ENCODE data around the gene COMMD3. TPM values are rescaled to one million over a fixed set of nuclear protein-coding genes. Genes with fewer than 3 reads are reported as not detected.

COMMD3 gene
- total RNA-seq, result 10 to 100 TPM; 64.5 to 69.4 TPM

DNA sequence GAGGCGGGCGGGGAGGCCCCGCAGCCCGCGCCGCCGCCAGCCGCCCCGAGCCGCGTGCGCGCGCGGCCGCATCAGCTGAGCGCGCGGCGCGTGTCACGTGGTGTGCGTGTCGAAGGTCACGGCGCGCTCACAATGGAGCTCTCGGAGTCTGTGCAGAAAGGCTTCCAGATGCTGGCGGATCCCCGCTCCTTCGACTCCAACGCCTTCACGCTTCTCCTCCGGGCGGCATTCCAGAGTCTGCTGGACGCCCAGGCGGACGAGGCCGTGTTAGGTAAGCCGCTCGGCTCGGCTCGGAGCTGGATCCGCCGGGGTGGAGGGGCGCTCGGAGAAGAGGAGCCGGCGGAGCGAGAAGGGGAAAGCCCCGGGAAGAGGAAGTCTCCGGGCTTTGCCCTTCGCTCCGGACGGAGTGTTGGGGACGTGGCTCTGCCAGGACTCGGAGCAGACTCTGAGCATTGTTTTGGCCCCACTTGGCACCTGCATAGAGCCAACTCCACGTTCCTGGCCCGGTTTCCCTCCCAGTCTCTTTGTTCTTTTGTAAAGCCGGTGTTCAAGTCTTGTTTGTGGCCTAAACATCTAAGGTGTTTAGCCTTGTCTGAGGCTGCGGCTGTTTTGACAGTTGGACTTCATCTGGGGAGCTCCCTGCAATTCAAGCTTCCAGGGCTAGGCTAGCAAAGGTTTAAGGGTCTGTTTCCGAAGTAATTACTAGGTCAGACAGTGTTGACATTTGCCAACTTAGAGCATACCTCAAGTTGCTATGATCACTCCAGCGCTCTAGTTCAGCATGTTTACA, at the start of gene COMMD3:
Gene COMMD3 (plus strand): TSS at position 103 of the 790 bp plus-strand sequence. CDS start 30 bp downstream, at position 133.
- CTCF ChIA-PET, result interaction anchor here (0.6 to 1.1 kb wide), 4 partner anchors 27 to 673 kb away, joined by 3 to 6 read pairs (median 3); no protein-coding TSS in a partner anchor
- intact Hi-C loops (cut with micrococcal nuclease), result loop anchor here (1.0 to 10.0 kb wide), 10 partner anchors 8 to 1048 kb away; partner anchors contain the start of genes DNAJC1 and MLLT10
- peak within 1 kb of the TSS; percentile 91 for H3K4me3 Mint-ChIP-seq
- no peaks in the 10 kb centered on the region for H3K9me3 Mint-ChIP-seq
- peaks cover 30% of the 10 kb centered on the region for H3K4me1 Mint-ChIP-seq (ENCODE audit: low read depth)
- H3K27ac Mint-ChIP-seq, result peak within 1 kb of the TSS; percentile 86
- peaks cover 4% of the 10 kb centered on the region for H3K36me3 Mint-ChIP-seq (ENCODE audit: low read depth)
- peak; percentile 80 for DNase-seq
- peaks cover 18% of the 10 kb centered on the region for H3K27me3 Mint-ChIP-seq (ENCODE audit: low read depth)

DNA sequence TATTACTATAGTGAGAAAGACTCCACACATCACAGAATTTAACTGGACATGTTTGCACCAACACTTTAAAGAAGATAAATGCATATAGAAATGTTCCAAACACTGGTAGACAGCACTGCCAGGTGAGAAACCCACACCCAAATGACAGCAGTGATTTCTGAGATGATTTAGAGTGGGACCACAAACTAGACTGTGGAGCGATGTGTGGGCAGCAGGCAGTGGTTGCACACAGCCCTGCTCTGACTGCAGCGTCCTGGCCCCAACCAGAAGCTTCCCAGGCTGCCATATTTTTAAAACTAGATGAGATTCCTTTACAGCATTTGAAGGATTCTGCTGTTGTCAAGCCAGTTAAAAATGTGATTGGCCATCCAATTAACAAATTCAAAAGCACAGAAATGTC, 47.7 kb upstream of the COMMD3 start:
- Mint-ChIP-seq H3K4me3 (no peak overlapping the region), H3K4me1 (ENCODE audit: low read depth) (no peaks in the 10 kb centered on the region), H3K36me3 (ENCODE audit: low read depth) (no peaks in the 10 kb centered on the region), H3K9me3 (no peaks in the 10 kb centered on the region), H3K27ac (no peak overlapping the region), H3K27me3 (ENCODE audit: low read depth) (peaks cover 7% of the 10 kb centered on the region)
- DNase-seq, result no peak
- intact Hi-C loops (cut with micrococcal nuclease), result no loop called here
- CTCF ChIA-PET, result no interaction called here

DNA sequence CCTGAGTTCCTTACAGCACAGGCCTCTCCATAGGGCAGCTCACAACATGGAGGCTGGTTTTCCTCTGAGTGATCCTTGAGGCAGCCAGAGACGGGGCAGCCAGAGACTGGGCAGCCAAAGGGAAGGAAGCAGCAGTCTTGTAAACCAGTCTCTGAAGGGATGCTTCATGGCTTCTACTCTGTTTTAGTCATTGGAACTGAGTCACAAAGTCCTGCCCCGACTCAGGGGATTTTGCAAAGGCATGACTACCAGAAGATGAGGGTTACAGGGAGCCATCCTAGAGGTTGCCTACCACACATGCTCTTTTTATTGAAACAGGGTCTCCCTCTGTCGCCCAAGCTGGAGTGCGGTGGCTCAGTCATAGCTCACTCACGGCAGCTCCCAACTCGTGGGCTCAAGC, 44.4 kb upstream of the COMMD3 start:
- CTCF ChIA-PET, result no interaction called here
- no peaks in the 10 kb centered on the region for H3K4me1 Mint-ChIP-seq (ENCODE audit: low read depth)
- no peak overlapping the region for H3K27ac Mint-ChIP-seq
- H3K36me3 Mint-ChIP-seq (ENCODE audit: low read depth), result no peaks in the 10 kb centered on the region
- H3K4me3 Mint-ChIP-seq, result no peak overlapping the region
- peak; percentile 30 for DNase-seq
- intact Hi-C loops (cut with micrococcal nuclease), result no loop called here
- no peaks in the 10 kb centered on the region for H3K9me3 Mint-ChIP-seq
- no peaks in the 10 kb centered on the region for H3K27me3 Mint-ChIP-seq (ENCODE audit: low read depth)

DNA sequence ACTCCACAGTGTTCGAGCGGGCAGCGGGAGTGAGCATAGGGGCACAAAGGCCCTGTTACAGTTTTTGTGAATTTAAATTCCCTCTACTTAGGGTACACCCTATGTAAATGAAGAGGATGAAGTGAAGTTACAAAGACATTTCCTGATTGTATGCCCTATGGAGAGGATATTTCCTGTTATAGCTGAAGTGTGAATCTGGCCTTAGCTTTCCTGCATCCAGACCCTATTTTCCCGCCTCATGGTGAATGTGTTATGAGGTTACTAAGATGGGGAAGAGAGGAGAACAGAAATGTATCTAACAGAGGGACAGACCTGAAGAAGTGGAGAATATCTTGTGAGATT, 37.8 kb upstream of the COMMD3 start:
- Mint-ChIP-seq H3K9me3 (no peaks in the 10 kb centered on the region), H3K27ac (no peak overlapping the region), H3K27me3 (ENCODE audit: low read depth) (no peaks in the 10 kb centered on the region), H3K4me1 (ENCODE audit: low read depth) (no peaks in the 10 kb centered on the region), H3K36me3 (ENCODE audit: low read depth) (no peaks in the 10 kb centered on the region), H3K4me3 (no peak overlapping the region)
- CTCF ChIA-PET, result no interaction called here
- DNase-seq, result no peak
- intact Hi-C loops (cut with micrococcal nuclease), result no loop called here

DNA sequence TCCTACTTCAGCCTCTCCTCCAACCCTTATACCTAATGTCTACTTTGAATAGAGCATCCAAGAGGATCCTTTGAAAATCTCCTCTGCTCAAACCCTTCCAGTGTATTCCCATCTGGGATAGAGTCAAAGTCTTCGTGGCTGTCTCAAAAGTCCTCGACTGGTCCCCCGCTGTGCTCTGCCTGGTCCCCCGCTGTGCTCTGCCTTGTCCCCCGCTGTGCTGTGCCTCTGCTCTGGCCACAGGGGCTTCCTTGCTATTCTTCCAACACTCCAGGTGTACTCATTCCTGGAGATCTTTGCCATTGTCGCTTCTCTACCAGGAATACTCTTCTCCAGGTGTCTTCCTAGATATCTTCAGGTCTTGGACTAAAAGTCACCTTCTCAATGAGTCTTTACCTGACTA, 36.1 kb upstream of the COMMD3 start:
- no peaks in the 10 kb centered on the region for H3K4me1 Mint-ChIP-seq (ENCODE audit: low read depth)
- CTCF ChIA-PET, result no interaction called here
- no peak overlapping the region for H3K27ac Mint-ChIP-seq
- H3K9me3 Mint-ChIP-seq, result no peaks in the 10 kb centered on the region
- H3K4me3 Mint-ChIP-seq, result no peak overlapping the region
- no peaks in the 10 kb centered on the region for H3K36me3 Mint-ChIP-seq (ENCODE audit: low read depth)
- DNase-seq, result no peak
- peaks cover 2% of the 10 kb centered on the region for H3K27me3 Mint-ChIP-seq (ENCODE audit: low read depth)
- intact Hi-C loops (cut with micrococcal nuclease), result no loop called here

DNA sequence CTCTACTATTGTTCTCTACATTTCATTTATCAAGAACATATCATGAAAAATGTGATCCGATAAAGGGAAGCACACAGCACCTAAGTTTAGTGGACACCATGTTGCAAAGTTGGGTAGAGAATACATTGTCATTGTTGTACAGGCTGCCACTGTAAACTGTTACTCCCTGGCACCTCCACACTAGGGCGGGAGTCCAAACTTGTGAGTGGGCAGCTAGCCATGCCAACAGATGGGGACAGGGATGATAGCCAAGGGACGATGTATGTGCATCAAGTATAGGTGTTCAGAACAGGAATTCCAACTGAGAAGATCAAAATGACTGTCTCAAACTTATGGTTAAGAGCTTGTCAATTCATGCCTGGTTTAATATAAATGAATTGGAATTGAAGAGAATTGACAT, 31.1 kb upstream of the COMMD3 start:
- no peaks in the 10 kb centered on the region for H3K4me1 Mint-ChIP-seq (ENCODE audit: low read depth)
- no peaks in the 10 kb centered on the region for H3K9me3 Mint-ChIP-seq
- no peak overlapping the region for H3K4me3 Mint-ChIP-seq
- peaks cover 3% of the 10 kb centered on the region for H3K27me3 Mint-ChIP-seq (ENCODE audit: low read depth)
- H3K27ac Mint-ChIP-seq, result no peak overlapping the region
- CTCF ChIA-PET, result no interaction called here
- no peak for DNase-seq
- H3K36me3 Mint-ChIP-seq (ENCODE audit: low read depth), result no peaks in the 10 kb centered on the region
- intact Hi-C loops (cut with micrococcal nuclease), result no loop called here

DNA sequence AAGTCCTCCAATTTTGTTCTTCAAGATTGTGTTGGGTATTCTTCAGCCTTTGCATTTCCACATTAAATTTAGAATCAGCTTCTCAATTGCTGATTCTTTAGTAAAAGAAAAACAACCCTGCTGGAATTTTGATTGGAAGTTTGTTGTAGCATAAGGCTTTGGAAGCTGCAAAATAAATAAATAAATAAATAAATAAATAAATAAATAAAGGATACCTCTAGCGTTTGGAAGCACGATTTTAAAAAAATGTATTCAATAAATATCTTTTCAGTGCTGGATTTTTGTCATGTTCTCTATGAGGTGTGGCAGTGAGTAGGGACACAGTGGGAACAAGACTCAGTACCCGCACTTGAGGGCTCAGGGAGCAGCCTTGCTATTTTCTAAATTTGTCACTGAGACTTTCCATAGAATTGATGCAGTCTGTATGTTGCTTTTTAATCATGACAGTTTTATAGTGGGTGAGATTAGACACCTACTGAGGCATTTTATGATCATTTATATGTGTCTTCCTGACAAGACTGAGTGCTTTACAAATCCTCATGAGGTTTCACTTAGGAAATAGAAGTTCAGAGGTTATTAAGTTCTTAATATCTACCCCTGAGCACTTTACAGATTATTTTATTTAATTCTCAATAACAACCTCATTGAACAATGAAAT, 22.3 kb upstream of the COMMD3 start:
- CTCF ChIA-PET, result interaction anchor here (0.6 kb wide), 1 partner anchor 521 kb away, joined by 3 read pairs; no protein-coding TSS in a partner anchor
- intact Hi-C loops (cut with micrococcal nuclease), result no loop called here
- Mint-ChIP-seq H3K27me3 (ENCODE audit: low read depth) (peaks cover 11% of the 10 kb centered on the region), H3K4me3 (no peak overlapping the region), H3K36me3 (ENCODE audit: low read depth) (no peaks in the 10 kb centered on the region), H3K9me3 (no peaks in the 10 kb centered on the region), H3K4me1 (ENCODE audit: low read depth) (no peaks in the 10 kb centered on the region), H3K27ac (no peak overlapping the region)
- no peak for DNase-seq

DNA sequence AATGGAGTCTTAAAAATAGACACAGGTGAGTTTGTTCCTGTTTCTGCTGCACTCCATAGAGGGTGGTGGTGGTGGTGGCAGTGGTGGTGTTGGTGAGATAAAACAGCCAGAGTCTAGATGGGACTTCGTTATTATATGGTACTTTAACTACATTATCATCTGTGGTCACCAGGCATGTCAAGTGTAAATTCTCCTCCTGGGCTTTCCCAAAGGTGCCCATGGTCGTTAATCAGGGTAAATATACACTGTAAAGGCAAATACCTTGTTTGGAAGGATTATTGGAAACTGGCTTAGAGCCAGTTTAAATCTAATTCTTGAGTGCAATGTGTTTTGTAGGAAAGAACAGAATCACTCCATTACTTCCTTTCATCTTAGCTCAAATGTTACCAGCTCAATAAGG, 21.5 kb upstream of the COMMD3 start:
- DNase-seq, result no peak

DNA sequence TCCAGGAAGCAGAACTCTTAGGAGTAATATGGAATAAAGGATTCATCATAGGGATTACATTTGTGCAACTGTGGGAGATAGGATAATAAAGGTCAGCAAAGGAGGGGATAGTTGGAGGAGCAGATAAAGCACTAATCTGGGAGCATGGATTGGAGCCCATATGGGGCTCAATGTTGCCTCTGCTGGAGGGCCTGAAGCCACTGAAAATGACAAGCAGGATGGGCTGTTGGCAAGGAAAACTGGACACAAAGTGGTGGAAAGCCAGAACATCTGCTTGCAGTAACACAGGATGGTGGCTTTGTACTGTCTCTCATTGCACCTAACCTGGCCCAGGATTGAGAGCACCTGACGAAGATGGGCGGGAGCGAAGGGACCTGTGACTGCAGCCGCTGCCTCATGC, 15.0 kb upstream of the COMMD3 start:
- Mint-ChIP-seq H3K4me3 (no peak overlapping the region), H3K27ac (no peak overlapping the region), H3K9me3 (no peaks in the 10 kb centered on the region), H3K27me3 (ENCODE audit: low read depth) (peaks cover 11% of the 10 kb centered on the region), H3K36me3 (ENCODE audit: low read depth) (no peaks in the 10 kb centered on the region), H3K4me1 (ENCODE audit: low read depth) (no peaks in the 10 kb centered on the region)
- intact Hi-C loops (cut with micrococcal nuclease), result no loop called here
- CTCF ChIA-PET, result no interaction called here
- no peak for DNase-seq

More for the DNA sequence above, 21.5 kb upstream of the COMMD3 start:
- Mint-ChIP-seq H3K27ac (no peak overlapping the region), H3K9me3 (no peaks in the 10 kb centered on the region), H3K4me3 (no peak overlapping the region), H3K27me3 (ENCODE audit: low read depth) (peaks cover 11% of the 10 kb centered on the region), H3K36me3 (ENCODE audit: low read depth) (no peaks in the 10 kb centered on the region), H3K4me1 (ENCODE audit: low read depth) (no peaks in the 10 kb centered on the region)
- CTCF ChIA-PET, result no interaction called here
- intact Hi-C loops (cut with micrococcal nuclease), result no loop called here

DNA sequence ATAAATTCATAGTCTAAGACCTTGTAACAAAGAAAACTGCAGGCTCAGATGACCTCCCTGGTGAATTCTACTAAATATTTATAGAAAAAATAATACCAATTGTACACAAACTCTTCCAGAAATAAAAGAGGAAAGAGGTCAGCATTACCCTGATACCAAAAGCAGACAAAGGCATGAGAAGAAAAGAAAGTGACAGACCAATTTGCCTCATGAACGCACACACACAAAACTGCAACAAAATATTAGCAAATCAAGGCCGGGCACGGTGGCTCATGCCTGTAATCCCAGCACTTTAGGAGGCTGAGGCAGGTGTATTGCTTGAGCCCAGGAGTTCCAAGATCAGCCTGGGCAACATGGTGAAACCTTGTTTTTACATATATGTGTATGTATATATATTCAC, 12.7 kb upstream of the COMMD3 start:
- H3K27ac Mint-ChIP-seq, result no peak overlapping the region
- peaks cover 2% of the 10 kb centered on the region for H3K27me3 Mint-ChIP-seq (ENCODE audit: low read depth)
- intact Hi-C loops (cut with micrococcal nuclease), result no loop called here
- CTCF ChIA-PET, result no interaction called here
- no peaks in the 10 kb centered on the region for H3K9me3 Mint-ChIP-seq
- no peak for DNase-seq
- no peak overlapping the region for H3K4me3 Mint-ChIP-seq
- no peaks in the 10 kb centered on the region for H3K4me1 Mint-ChIP-seq (ENCODE audit: low read depth)
- no peaks in the 10 kb centered on the region for H3K36me3 Mint-ChIP-seq (ENCODE audit: low read depth)

DNA sequence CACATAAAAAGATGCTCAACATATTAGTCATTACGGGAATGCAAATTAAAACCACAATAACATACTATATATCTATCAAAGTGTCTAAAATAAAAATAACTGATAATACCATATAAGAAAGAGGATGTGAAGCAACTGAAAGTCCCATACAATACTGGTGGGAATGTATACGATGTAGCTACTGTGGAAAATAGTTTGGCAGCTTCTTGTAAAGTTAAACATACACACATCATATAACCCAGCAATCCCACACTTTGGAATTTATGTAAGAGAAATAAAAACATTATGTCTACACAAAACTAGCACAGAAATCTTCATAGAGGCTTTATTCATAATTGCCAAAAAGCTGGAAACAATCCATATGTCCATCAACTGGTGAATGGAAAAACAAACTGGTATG, 10.5 kb upstream of the COMMD3 start:
- CTCF ChIA-PET, result no interaction called here
- Mint-ChIP-seq H3K4me1 (ENCODE audit: low read depth) (peaks cover 2% of the 10 kb centered on the region), H3K27ac (no peak overlapping the region), H3K4me3 (no peak overlapping the region), H3K9me3 (no peaks in the 10 kb centered on the region), H3K36me3 (ENCODE audit: low read depth) (no peaks in the 10 kb centered on the region), H3K27me3 (ENCODE audit: low read depth) (no peaks in the 10 kb centered on the region)
- intact Hi-C loops (cut with micrococcal nuclease), result no loop called here
- no peak for DNase-seq

DNA sequence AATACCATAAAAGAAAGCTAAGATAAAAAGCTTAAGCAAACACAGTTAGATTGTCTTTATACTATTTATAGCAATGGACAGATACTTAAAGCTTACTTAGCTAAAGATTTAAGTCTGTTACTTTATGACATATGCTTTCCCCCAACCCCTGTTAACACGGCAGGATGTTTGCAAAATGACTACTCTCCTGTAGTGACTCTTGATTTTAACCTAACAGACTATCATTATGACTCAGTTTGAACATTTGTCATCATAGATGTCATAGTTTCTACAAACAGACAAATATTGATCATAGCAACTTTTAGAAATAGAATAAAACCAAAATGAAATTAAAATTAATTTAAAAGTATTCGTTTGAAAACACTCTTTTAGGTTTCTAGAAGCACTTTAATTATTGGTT, 7.8 kb upstream of the COMMD3 start:
- H3K4me1 Mint-ChIP-seq (ENCODE audit: low read depth), result peaks cover 2% of the 10 kb centered on the region
- H3K9me3 Mint-ChIP-seq, result no peaks in the 10 kb centered on the region
- DNase-seq, result peak; percentile 70
- CTCF ChIA-PET, result interaction anchor here (1.2 kb wide), 1 partner anchor 48 kb away, joined by 3 read pairs; no protein-coding TSS in a partner anchor
- H3K27me3 Mint-ChIP-seq (ENCODE audit: low read depth), result peaks cover 2% of the 10 kb centered on the region
- H3K27ac Mint-ChIP-seq, result no peak overlapping the region
- H3K4me3 Mint-ChIP-seq, result no peak overlapping the region
- H3K36me3 Mint-ChIP-seq (ENCODE audit: low read depth), result no peaks in the 10 kb centered on the region
- intact Hi-C loops (cut with micrococcal nuclease), result loop anchor here (1.0 to 2.0 kb wide), 4 partner anchors 8 to 86 kb away; partner anchors contain the start of gene COMMD3

Measured in activated naive CD4-positive, alpha-beta T cell treated with anti-CD3 and anti-CD28 coated beads for 36 hours (primary cell).